ENCODE data around the gene CD69.
A peak's percentile ranks its signal among the peaks of the same experiment; 100 is the strongest.

The CD69 gene

GRCh38 chr12:9749640-9750039 is 11.1 kb downstream of the CD69 start:
- Histone ChIP-seq H3K4me3 (ENCODE audit: insufficient read depth, low read length, poor library complexity, severe bottlenecking) (no peak overlapping the region), H3K36me3 (ENCODE audit: low read length) (no peaks in the 10 kb centered on the region), H3K27me3 (ENCODE audit: low read length) (no peaks in the 10 kb centered on the region), H3K79me2 (ENCODE audit: insufficient read depth, low read length) (no peaks in the 10 kb centered on the region), H3K9me3 (ENCODE audit: insufficient read depth, low read length) (no peaks in the 10 kb centered on the region), H3K27ac (ENCODE audit: low read depth, low read length) (no peak overlapping the region), H2AFZ (ENCODE audit: low read depth, low read length, severe bottlenecking) (no peak overlapping the region), H3K9me2 (replicated peaks; ENCODE audit: insufficient read depth, low read length) (no peaks in the 10 kb centered on the region), H3K9ac (ENCODE audit: low read length) (no peak overlapping the region), H3K4me2 (ENCODE audit: low read depth, low read length, poor library complexity, severe bottlenecking) (no peak overlapping the region), H3F3A (ENCODE audit: insufficient read depth) (no peaks in the 10 kb centered on the region), H4K20me1 (ENCODE audit: low read depth, low read length) (no peaks in the 10 kb centered on the region)
- TF ChIP-seq CTCF (IDR thresholded peaks at IDR 0.05; ENCODE audit: insufficient read depth, low read length, poor library complexity, severe bottlenecking) (no peak), EZH2phosphoT487 (conservative IDR thresholded peaks at IDR 0.05; ENCODE audit: low read length) (no peak)

DNA sequence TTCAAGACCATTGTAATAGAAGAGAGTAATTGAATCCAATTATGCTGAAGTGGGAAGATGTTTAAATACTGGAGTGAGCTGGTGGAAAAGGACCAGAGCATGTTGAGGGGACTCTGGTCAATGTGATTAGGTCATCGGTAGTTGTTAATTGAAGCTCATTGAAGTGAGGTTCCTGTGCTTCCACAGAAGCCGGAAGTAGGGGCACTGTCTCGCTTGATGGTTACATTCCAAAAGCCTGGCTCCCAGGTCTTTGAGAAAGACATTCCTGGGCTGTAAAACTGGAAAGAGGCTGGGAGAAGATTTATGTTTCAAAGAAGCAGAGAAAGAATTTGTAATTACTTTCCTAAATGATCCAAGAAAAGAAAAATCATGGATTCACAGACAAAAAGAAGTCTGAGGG is 15.5 kb downstream of the CD69 start:
- Histone ChIP-seq H3K27me3 (ENCODE audit: low read length) (no peaks in the 10 kb centered on the region), H3K4me3 (ENCODE audit: insufficient read depth, low read length, poor library complexity, severe bottlenecking) (no peak overlapping the region), H3K27ac (ENCODE audit: low read depth, low read length) (no peak overlapping the region), H3K4me2 (ENCODE audit: low read depth, low read length, poor library complexity, severe bottlenecking) (no peak overlapping the region), H2AFZ (ENCODE audit: low read depth, low read length, severe bottlenecking) (no peak overlapping the region), H3K9me3 (ENCODE audit: insufficient read depth, low read length) (no peaks in the 10 kb centered on the region), H4K20me1 (ENCODE audit: low read depth, low read length) (no peaks in the 10 kb centered on the region), H3K36me3 (ENCODE audit: low read length) (no peaks in the 10 kb centered on the region), H3K9ac (ENCODE audit: low read length) (no peak overlapping the region), H3F3A (ENCODE audit: insufficient read depth) (peaks cover 3% of the 10 kb centered on the region; the same call in 1 of the 2 replicates), H3K9me2 (replicated peaks; ENCODE audit: insufficient read depth, low read length) (no peaks in the 10 kb centered on the region), H3K79me2 (ENCODE audit: insufficient read depth, low read length) (no peaks in the 10 kb centered on the region)
- no peak for TF ChIP-seq CTCF (IDR thresholded peaks at IDR 0.05; ENCODE audit: insufficient read depth, low read length, poor library complexity, severe bottlenecking)
- no peak for TF ChIP-seq EZH2phosphoT487 (conservative IDR thresholded peaks at IDR 0.05; ENCODE audit: low read length)

GRCh38 chr12:9742661-9743060 is 18.0 kb downstream of the CD69 start:
- no peak overlapping the region for H3K27ac ChIP-seq (ENCODE audit: low read depth, low read length)
- no peaks in the 10 kb centered on the region for H3K79me2 ChIP-seq (ENCODE audit: insufficient read depth, low read length)
- H4K20me1 ChIP-seq (ENCODE audit: low read depth, low read length), result no peaks in the 10 kb centered on the region
- no peaks in the 10 kb centered on the region for H3K9me3 ChIP-seq (ENCODE audit: insufficient read depth, low read length)
- H3K4me3 ChIP-seq (ENCODE audit: insufficient read depth, low read length, poor library complexity, severe bottlenecking), result no peak overlapping the region
- no peaks in the 10 kb centered on the region for H3K9me2 ChIP-seq (replicated peaks; ENCODE audit: insufficient read depth, low read length)
- H2AFZ ChIP-seq (ENCODE audit: low read depth, low read length, severe bottlenecking), result no peak overlapping the region
- H3K4me2 ChIP-seq (ENCODE audit: low read depth, low read length, poor library complexity, severe bottlenecking), result peak overlapping the region; percentile 55
- no peaks in the 10 kb centered on the region for H3K27me3 ChIP-seq (ENCODE audit: low read length)
- TF ChIP-seq EZH2phosphoT487 (conservative IDR thresholded peaks at IDR 0.05; ENCODE audit: low read length) (no peak), CTCF (IDR thresholded peaks at IDR 0.05; ENCODE audit: insufficient read depth, low read length, poor library complexity, severe bottlenecking) (no peak)
- peaks cover 3% of the 10 kb centered on the region; the same call in 1 of the 2 replicates for H3F3A ChIP-seq (ENCODE audit: insufficient read depth)
- no peaks in the 10 kb centered on the region for H3K36me3 ChIP-seq (ENCODE audit: low read length)
- no peak overlapping the region for H3K9ac ChIP-seq (ENCODE audit: low read length)

Data from SU-DHL-6 (cell line).